ENCODE measurements around the gene TIMM22.
A peak's percentile ranks its signal among the peaks of the same experiment; 100 is the strongest.
"Not testable (repeated sequence)": the region's sequence is repeated elsewhere in the genome, so short reads cannot be mapped to it uniquely, and the experiment has no call there.

TIMM22 gene

GRCh38 chr17:973053-973452 lies 23.9 kb upstream of the TIMM22 start:
- DNase-seq (ENCODE audit: low read depth in 2 of 2), result no peak

GRCh38 chr17:974778-975177 lies 22.2 kb upstream of the TIMM22 start:
- DNase-seq (ENCODE audit: low read depth in 2 of 2), result not testable (repeated sequence)

GRCh38 chr17:975371-975915 lies 21.5 kb upstream of the TIMM22 start:
- no peak for DNase-seq (ENCODE audit: low read depth in 2 of 2)

- DNase-seq (ENCODE audit: low read depth in 2 of 2), result no peak
Observed at GRCh38 chr17:976312-976711, 20.6 kb upstream of the TIMM22 start.

- no peak for DNase-seq (ENCODE audit: low read depth in 2 of 2)
Observed at GRCh38 chr17:977166-977565, 19.8 kb upstream of the TIMM22 start.

- DNase-seq (ENCODE audit: low read depth in 2 of 2), result no peak
Observed at GRCh38 chr17:978103-979093, 18.5 kb upstream of the TIMM22 start.

- no peak for DNase-seq (ENCODE audit: low read depth in 2 of 2)
Observed at GRCh38 chr17:979212-979538, 17.8 kb upstream of the TIMM22 start.

- peak; percentile 78 to 79 for DNase-seq (ENCODE audit: low read depth in 2 of 2)
Observed at GRCh38 chr17:979539-980405, 17.2 kb upstream of the TIMM22 start, which contains the start of gene NXN. NXN (minus strand) TSS chr17:979776.

GRCh38 chr17:980406-981291 lies 16.3 kb upstream of the TIMM22 start:
- DNase-seq (ENCODE audit: low read depth in 2 of 2), result peak; percentile 58 to 60

- no peak for DNase-seq (ENCODE audit: low read depth in 2 of 2)
Observed at GRCh38 chr17:981292-981658, 15.7 kb upstream of the TIMM22 start.

GRCh38 chr17:983921-984320 lies 13.0 kb upstream of the TIMM22 start:
- DNase-seq (ENCODE audit: low read depth in 2 of 2), result no peak

- no peak for DNase-seq (ENCODE audit: low read depth in 2 of 2)
Observed at GRCh38 chr17:986322-986929, 10.5 kb upstream of the TIMM22 start.

GRCh38 chr17:987931-988330 lies 9.0 kb upstream of the TIMM22 start:
- no peak for DNase-seq (ENCODE audit: low read depth in 2 of 2)

- no peak for DNase-seq (ENCODE audit: low read depth in 2 of 2)
Observed at GRCh38 chr17:988561-988960, 8.4 kb upstream of the TIMM22 start.

GRCh38 chr17:992933-993332 lies 4.0 kb upstream of the TIMM22 start:
- DNase-seq (ENCODE audit: low read depth in 2 of 2), result no peak

- DNase-seq (ENCODE audit: low read depth in 2 of 2), result not testable (repeated sequence)
Observed at GRCh38 chr17:995324-995723, 1.6 kb upstream of the TIMM22 start.

GRCh38 chr17:998111-998510 lies 1.2 kb downstream of the TIMM22 start:
- DNase-seq (ENCODE audit: low read depth in 2 of 2), result no peak

GRCh38 chr17:1000597-1001461 lies 3.9 kb downstream of the TIMM22 start:
- no peak for DNase-seq (ENCODE audit: low read depth in 2 of 2)

- DNase-seq (ENCODE audit: low read depth in 2 of 2), result no peak
Observed at GRCh38 chr17:1001640-1002411, 4.9 kb downstream of the TIMM22 start.
